ENCODE measurements around the gene ITGB3BP.

Gene ITGB3BP

GRCh38 chr1:63522891-63523728, at the start of gene ITGB3BP, which contains the start of gene EFCAB7 (continued):
- TF ChIP-seq ZFHX2 (tag by site-specific recombination; conservative IDR thresholded peaks at IDR 0.05), result peak; percentile 91
- peak; percentile 98 for TF ChIP-seq FEZF1 (tag by site-specific recombination; IDR thresholded peaks at IDR 0.05)
- TF ChIP-seq ZNF837 (tag by site-specific recombination; IDR thresholded peaks at IDR 0.05), result peak; percentile 70; the same call in 1 of the 2 replicates
- TF ChIP-seq PRDM6 (tag by site-specific recombination; IDR thresholded peaks at IDR 0.05), result no peak
- peak; percentile 93 for TF ChIP-seq ZNF76 (tag by site-specific recombination; IDR thresholded peaks at IDR 0.05; ENCODE audit: borderline replicate concordance, low read depth)
- TF ChIP-seq ZNF501 (tag by site-specific recombination; IDR thresholded peaks at IDR 0.05), result peak; percentile 100
- TF ChIP-seq ZNF596 (tag by site-specific recombination; IDR thresholded peaks at IDR 0.05), result peak; percentile 36; the same call in 1 of the 2 replicates
- peak; percentile 87 for TF ChIP-seq ZNF843 (tag by site-specific recombination; IDR thresholded peaks at IDR 0.05)
- TF ChIP-seq BCL11B (tag by site-specific recombination; IDR thresholded peaks at IDR 0.05; ENCODE audit: low read depth), result peak; percentile 78; the same call in 1 of the 2 replicates
- peak; percentile 70; the same call in 1 of the 2 replicates for TF ChIP-seq PRDM1 (tag by site-specific recombination; IDR thresholded peaks at IDR 0.05)
- TF ChIP-seq ZBTB8A (tag by site-specific recombination; IDR thresholded peaks at IDR 0.05), result peak; percentile 82
- peak; percentile 90 for TF ChIP-seq YY2 (tag by site-specific recombination; IDR thresholded peaks at IDR 0.05)
- peak; percentile 57; the same call in 1 of the 2 replicates for TF ChIP-seq ZNF513 (tag by site-specific recombination; IDR thresholded peaks at IDR 0.05)
- TF ChIP-seq KLF1 (tag by site-specific recombination; IDR thresholded peaks at IDR 0.05), result peak; percentile 60; the same call in 1 of the 2 replicates
- peak; percentile 90 for TF ChIP-seq ZNF518A (tag by site-specific recombination; conservative IDR thresholded peaks at IDR 0.05; ENCODE audit: low read depth)
- TF ChIP-seq ZFP69B (tag by site-specific recombination; IDR thresholded peaks at IDR 0.05), result peak; percentile 96
- TF ChIP-seq ZNF645 (tag by site-specific recombination; IDR thresholded peaks at IDR 0.05), result peak; percentile 74; the same call in 1 of the 2 replicates
- TF ChIP-seq ZNF311 (tag by site-specific recombination; IDR thresholded peaks at IDR 0.05; ENCODE audit: borderline replicate concordance), result no peak
- TF ChIP-seq ZNF449 (tag by site-specific recombination; IDR thresholded peaks at IDR 0.05), result peak; percentile 78
- peak; percentile 90 for TF ChIP-seq ZBTB6 (tag by site-specific recombination; IDR thresholded peaks at IDR 0.05)
- TF ChIP-seq ZNF239 (tag by site-specific recombination; IDR thresholded peaks at IDR 0.05), result peak; percentile 85; the same call in 1 of the 2 replicates
- peak; percentile 68; the same call in 1 of the 2 replicates for TF ChIP-seq ZNF707 (tag by site-specific recombination; IDR thresholded peaks at IDR 0.05)
- TF ChIP-seq HOXD13 (CRISPR knock-in tag; IDR thresholded peaks at IDR 0.05; ENCODE audit: borderline replicate concordance), result peak; percentile 44; the same call in 1 of the 2 replicates
- no peak for TF ChIP-seq ZNF473 (tag by site-specific recombination; IDR thresholded peaks at IDR 0.05)
- peak; percentile 99 for TF ChIP-seq ZNF394 (tag by site-specific recombination; IDR thresholded peaks at IDR 0.05; ENCODE audit: borderline replicate concordance)
- TF ChIP-seq ZNF660 (tag by site-specific recombination; IDR thresholded peaks at IDR 0.05), result peak; percentile 99

Measured in HEK293 (cell line).